T-cell (primary cell): ENCODE results near the gene CD207. TPM values are rescaled to one million over a fixed set of nuclear protein-coding genes. Genes with fewer than 3 reads are reported as not detected.

Experiments
- ATAC-seq, 4 experiments: fragments of 200-7000 bp in 3 of 4; fragments of 150-1000 bp in 1 of 4; cut with Tn5 transposase; replicated peaks in 1 of 4; 1 replicate in 3 of 4; 2 replicates in 1 of 4; pipeline ENCODE4 v1.10.0; 2021; ENCODE audit warnings: moderate library complexity in 3 of 4, mild to moderate bottlenecking in 2 of 4, moderate number of reproducible peaks in 1 of 4
- CTCF ChIA-PET, 2 donors: fragments of 300-600 bp; sonication (Branson Sonifier 250); formaldehyde crosslinking; loops; one replicate each; lab custom pipeline; 2022; ENCODE audit warnings: antibody characterized with exemption in 2 of 2; lab: Charles Lee
- POLR2A ChIA-PET, 2 donors: fragments of 300-600 bp; sonication (Branson Sonifier 250); formaldehyde crosslinking; loops; one replicate each; lab custom pipeline; 2022; ENCODE audit warnings: antibody characterized with exemption in 2 of 2; lab: Charles Lee
- DNase-seq, 35 experiments: peaks; one replicate each; pipeline versions ENCODE4 v3.0.0 to v3.0.0-alpha.2; 2013 to 2023
- H3K27ac ChIP-seq: one replicate; pipeline ENCODE4 v1.5.1; 2013; ENCODE audit warnings: low read length
- H3K27me3 ChIP-seq, 2 experiments: replicated peaks in 1 of 2; 1 replicate in 1 of 2; 2 replicates in 1 of 2; pipeline versions ENCODE4 v1.6.1 to v1.7.0; 2013; ENCODE audit warnings: low read length in 1 of 2, mixed read lengths in 1 of 2; ENCODE audit not compliant: control insufficient read depth in 2 of 2, insufficient read depth in 2 of 2; ENCODE audit errors: extremely low read depth in 1 of 2
- H3K36me3 ChIP-seq, 2 donors: 1 replicate in 1 of 2; 2 replicates in 1 of 2; pipeline versions ENCODE4 v1.6.1 to v1.7.0; 2013; ENCODE audit warnings: low read length in 1 of 2; ENCODE audit not compliant: control insufficient read depth in 2 of 2, insufficient read depth in 1 of 2; ENCODE audit errors: extremely low read depth in 1 of 2
- H3K4me1 ChIP-seq, 2 experiments: 1 replicate in 1 of 2; 2 replicates in 1 of 2; pipeline versions ENCODE4 v1.6.1 to v1.7.0; 2013; ENCODE audit warnings: low read length in 2 of 2, mixed read lengths in 1 of 2; ENCODE audit not compliant: insufficient read depth in 2 of 2, control insufficient read depth in 1 of 2; ENCODE audit errors: extremely low read depth in 1 of 2
- H3K4me3 ChIP-seq, 2 donors: 1 replicate in 1 of 2; 2 replicates in 1 of 2; pipeline versions ENCODE4 v1.5.1 to v1.7.0; 2013; ENCODE audit warnings: mild to moderate bottlenecking in 2 of 2, low read length in 1 of 2, moderate library complexity in 1 of 2; ENCODE audit not compliant: control insufficient read depth in 1 of 2; ENCODE audit errors: extremely low read depth in 1 of 2
- H3K9me3 ChIP-seq: 2 replicates; pipeline ENCODE4 v1.7.0; 2013
- H3K27ac Mint-ChIP-seq, 2 donors: one replicate each; pipeline ENCODE4 v1.8.0; 2020 to 2021; ENCODE audit warnings: mild to moderate bottlenecking in 2 of 2, mixed read lengths in 2 of 2
- H3K27me3 Mint-ChIP-seq, 2 donors: one replicate each; pipeline ENCODE4 v1.8.0; 2021 to 2022; ENCODE audit warnings: mixed read lengths in 2 of 2
- H3K36me3 Mint-ChIP-seq: one replicate; pipeline ENCODE4 v1.8.0; 2021; ENCODE audit warnings: mixed read lengths
- H3K4me1 Mint-ChIP-seq, 3 donors: one replicate each; pipeline ENCODE4 v1.8.0; 2020 to 2022; ENCODE audit warnings: mixed read lengths in 3 of 3, mild to moderate bottlenecking in 1 of 3
- H3K4me3 Mint-ChIP-seq, 3 donors: one replicate each; pipeline ENCODE4 v1.8.0; 2020 to 2022; ENCODE audit warnings: mild to moderate bottlenecking in 3 of 3, mixed read lengths in 3 of 3, moderate library complexity in 3 of 3
- H3K9me3 Mint-ChIP-seq, 3 donors: one replicate each; pipeline ENCODE4 v1.8.0; 2020 to 2022; ENCODE audit warnings: mixed read lengths in 3 of 3
- WGBS: methylation state at CpG from one replicate; pipeline ENCODE4 v1.1.5; 2013; ENCODE audit warnings: missing lambda C conversion rate; ENCODE audit not compliant: insufficient coverage; 5-methylcytosine and 5-hydroxymethylcytosine counted together
- total RNA-seq, 35 experiments: library from RNA in 6 of 35; stranded (reverse) in 6 of 35; fragments of 120-200 nt in 1 of 35; gene quantifications; one replicate each; pipeline versions ENCODE4 v1.2.1 to v1.2.4 and lab custom pipeline; 2013 to 2026

CD207 gene
- total RNA-seq, 5 donors from 2014 or later (not counting 1 experiment from before 2014, with no cell fraction given): not detected

GRCh38 chr2:70816726-70817125 is 18.9 kb downstream of the CD207 start:
- Mint-ChIP-seq H3K27me3 (peaks cover 13 to 14% of the 10 kb centered on the region in 2 donors), H3K9me3 (no peaks in the 10 kb centered on the region), H3K36me3 (no peaks in the 10 kb centered on the region), H3K4me1 (no peaks in the 10 kb centered on the region), H3K27ac (no peak overlapping the region), H3K4me3 (no peak overlapping the region)
- Histone ChIP-seq H3K4me3 (no peak overlapping the region), H3K4me1 (no peaks in the 10 kb centered on the region), H3K27ac (no peak overlapping the region), H3K9me3 (no peaks in the 10 kb centered on the region), H3K27me3 (peaks cover 0 to 17% of the 10 kb centered on the region in 2 experiments), H3K36me3 (no peaks in the 10 kb centered on the region)
- ChIA-PET POLR2A (no interaction called here), CTCF (no interaction called here)
- ATAC-seq (no peak), DNase-seq (no peak)
- 87% methylated on average over 4 of the region's 5 CpGs for WGBS

DNA sequence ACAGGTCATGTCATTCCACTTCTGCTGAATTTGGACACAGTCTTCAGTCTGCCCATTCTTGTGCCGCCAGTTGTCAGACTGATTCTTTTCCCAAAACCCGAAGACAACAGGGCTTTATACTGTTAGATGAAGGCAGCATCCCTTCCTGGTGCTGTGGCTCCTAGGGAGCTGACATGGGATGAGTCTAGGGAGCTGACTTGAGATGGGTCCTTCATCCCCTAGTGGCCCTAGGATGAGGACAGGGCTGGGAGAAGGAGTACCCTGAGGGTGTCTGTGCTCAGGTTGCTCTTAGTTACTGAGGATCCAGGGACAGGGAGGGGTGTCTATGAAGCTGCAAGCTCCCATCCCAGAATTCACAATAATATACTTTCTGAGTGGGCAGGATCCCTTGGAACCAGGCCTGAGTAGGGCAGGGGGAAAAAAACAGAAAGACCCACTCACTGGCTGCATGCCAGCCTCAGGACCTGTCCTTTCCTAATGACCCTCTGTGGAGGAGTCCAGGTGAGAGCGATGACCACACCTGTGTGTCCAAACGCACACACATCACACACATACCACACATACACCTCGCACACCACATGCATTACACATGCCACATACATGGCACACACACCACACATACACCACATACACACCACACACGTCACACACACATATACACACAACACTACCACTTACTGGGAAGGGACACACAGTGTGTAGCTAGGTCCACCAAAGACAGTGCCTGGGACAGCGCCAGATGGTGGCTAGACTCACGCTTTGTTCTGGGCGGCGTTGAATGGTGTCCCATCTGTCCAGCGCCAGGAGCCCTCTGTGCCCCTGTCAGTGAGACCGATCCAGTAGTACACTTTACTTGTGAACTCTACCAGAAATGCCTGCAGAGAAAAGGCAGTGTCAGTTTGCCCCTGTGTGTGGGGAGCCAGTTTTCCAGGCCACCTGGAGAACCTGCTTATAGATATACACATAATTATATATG is 26.3 kb downstream of the CD207 start:
- Histone ChIP-seq H3K36me3 (no peaks in the 10 kb centered on the region), H3K27ac (no peak overlapping the region), H3K4me1 (no peaks in the 10 kb centered on the region), H3K9me3 (no peaks in the 10 kb centered on the region), H3K4me3 (no peak overlapping the region), H3K27me3 (peaks cover 0 to 7% of the 10 kb centered on the region in 2 experiments)
- Mint-ChIP-seq H3K9me3 (no peaks in the 10 kb centered on the region), H3K36me3 (no peaks in the 10 kb centered on the region), H3K27me3 (peaks cover 5 to 9% of the 10 kb centered on the region in 2 donors), H3K4me3 (no peak overlapping the region), H3K27ac (no peak overlapping the region), H3K4me1 (no peaks in the 10 kb centered on the region)
- no peak for ATAC-seq
- ChIA-PET CTCF (interaction anchor here in 1 of 2 donors (0.6 kb wide), 1 partner anchor 41 kb away, joined by 4 read pairs; the partner anchor contains the start of gene ADD2), POLR2A (no interaction called here)
- DNase-seq: no peak
- WGBS: 87% methylated on average over 10 of the region's 12 CpGs

DNA sequence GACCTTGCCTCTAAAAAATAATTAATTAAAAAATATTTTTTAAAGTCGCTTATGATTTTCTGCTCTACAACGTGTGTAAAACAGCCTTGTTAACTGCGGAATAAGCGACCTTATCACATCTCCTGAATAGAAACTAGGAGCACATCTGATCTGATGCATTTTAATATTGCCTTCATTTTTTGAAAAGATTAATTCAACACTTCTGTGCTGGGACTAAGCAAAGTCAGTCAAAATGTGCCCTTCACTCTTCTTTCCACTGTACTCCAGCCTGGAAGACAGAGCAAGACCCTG is 27.8 kb downstream of the CD207 start:
- no peaks in the 10 kb centered on the region for H3K9me3 ChIP-seq
- Mint-ChIP-seq H3K4me3 (no peak overlapping the region), H3K27me3 (peaks cover 5 to 9% of the 10 kb centered on the region in 2 donors), H3K36me3 (no peaks in the 10 kb centered on the region), H3K27ac (no peak overlapping the region), H3K4me1 (no peaks in the 10 kb centered on the region), H3K9me3 (no peaks in the 10 kb centered on the region)
- ChIA-PET POLR2A (no interaction called here), CTCF (interaction anchor here in 1 of 2 donors (0.5 kb wide), 1 partner anchor 524 kb away, joined by 6 read pairs; the partner anchor contains the start of gene ZNF638)
- 92% methylated on average over 3 of the region's 4 CpGs for WGBS
- H3K36me3 ChIP-seq: no peaks in the 10 kb centered on the region
- no peak overlapping the region for H3K27ac ChIP-seq
- ATAC-seq (no peak), DNase-seq (no peak)
- H3K4me1 ChIP-seq: no peaks in the 10 kb centered on the region
- no peak overlapping the region for H3K4me3 ChIP-seq
- peaks cover 0 to 10% of the 10 kb centered on the region in 2 experiments for H3K27me3 ChIP-seq

DNA sequence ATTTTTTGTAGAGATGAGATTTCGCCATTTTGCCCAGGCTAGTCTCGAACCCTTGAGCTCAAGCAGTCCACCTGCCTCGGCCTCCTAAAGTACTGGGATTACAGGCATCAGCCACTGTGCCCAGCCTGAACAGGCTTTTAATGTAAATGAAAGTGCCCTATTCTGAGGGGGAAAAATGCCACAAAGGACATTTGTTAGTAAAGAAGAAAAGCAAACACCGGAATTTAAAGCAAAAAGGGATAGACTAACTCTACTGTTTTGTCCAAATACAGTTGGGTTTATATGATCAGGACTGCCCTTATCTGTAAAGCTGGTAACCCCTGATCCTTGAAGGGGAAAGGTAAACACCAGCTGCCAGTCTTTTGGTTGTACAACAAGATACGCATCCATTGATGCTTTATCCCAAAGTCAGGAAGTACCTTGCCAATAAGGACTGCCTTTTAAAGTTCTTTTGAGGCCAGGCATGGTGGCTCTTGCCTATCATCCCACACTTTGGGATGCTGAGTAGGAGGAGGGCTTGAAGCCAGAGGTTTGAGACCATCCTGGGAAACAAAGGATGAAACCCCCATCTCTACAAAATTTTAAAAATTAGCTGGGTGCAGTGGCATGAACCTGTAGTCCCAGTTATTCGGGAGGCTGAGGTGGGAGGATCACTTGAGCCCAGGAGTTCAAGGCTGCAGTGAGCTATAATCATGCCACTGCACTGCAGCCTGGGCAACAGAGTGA is 28.4 kb downstream of the CD207 start:
- peaks cover 5 to 9% of the 10 kb centered on the region in 2 donors for H3K27me3 Mint-ChIP-seq
- Histone ChIP-seq H3K4me1 (no peaks in the 10 kb centered on the region), H3K4me3 (no peak overlapping the region), H3K27ac (no peak overlapping the region), H3K9me3 (no peaks in the 10 kb centered on the region), H3K36me3 (no peaks in the 10 kb centered on the region), H3K27me3 (peaks cover 0 to 10% of the 10 kb centered on the region in 2 experiments)
- no peak overlapping the region for H3K4me3 Mint-ChIP-seq
- DNase-seq: no peak
- no peaks in the 10 kb centered on the region for H3K36me3 Mint-ChIP-seq
- no peak overlapping the region for H3K27ac Mint-ChIP-seq
- H3K9me3 Mint-ChIP-seq: no peaks in the 10 kb centered on the region
- ATAC-seq: no peak
- 92% methylated on average over 5 of the region's 6 CpGs for WGBS
- POLR2A ChIA-PET: no interaction called here
- CTCF ChIA-PET: no interaction called here
- no peaks in the 10 kb centered on the region for H3K4me1 Mint-ChIP-seq

DNA sequence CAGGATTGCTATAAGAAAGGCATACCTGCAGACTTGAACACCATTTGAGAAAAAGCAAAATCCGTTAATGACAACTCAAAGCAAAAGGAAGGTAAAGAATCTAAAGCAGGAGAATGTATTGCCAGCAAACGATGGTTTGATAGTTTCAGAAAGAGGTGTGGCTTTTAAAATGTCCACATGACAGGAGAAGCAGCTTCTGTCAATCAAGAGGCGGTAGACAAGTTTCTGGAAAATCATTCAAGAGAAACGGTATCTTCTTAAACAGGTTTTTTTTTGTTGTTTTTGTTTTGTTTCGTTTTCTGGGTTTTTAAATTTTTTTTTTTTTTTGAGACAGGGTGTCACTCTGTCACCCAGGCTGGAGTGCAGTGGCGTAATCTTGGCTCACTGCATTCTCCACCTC is 29.0 kb downstream of the CD207 start:
- ATAC-seq: no peak
- Histone ChIP-seq H3K4me1 (no peaks in the 10 kb centered on the region), H3K4me3 (no peak overlapping the region), H3K27ac (no peak overlapping the region), H3K36me3 (no peaks in the 10 kb centered on the region), H3K27me3 (peaks cover 0 to 10% of the 10 kb centered on the region in 2 experiments), H3K9me3 (no peaks in the 10 kb centered on the region)
- CTCF ChIA-PET: interaction anchor here in 1 of 2 donors (0.7 kb wide), 1 partner anchor 9 kb away, joined by 3 read pairs; no protein-coding TSS in a partner anchor
- H3K9me3 Mint-ChIP-seq: no peaks in the 10 kb centered on the region
- H3K4me3 Mint-ChIP-seq: no peak overlapping the region
- H3K4me1 Mint-ChIP-seq: no peaks in the 10 kb centered on the region
- WGBS: 53% methylated on average over 4 of the region's 6 CpGs
- H3K36me3 Mint-ChIP-seq: no peaks in the 10 kb centered on the region
- peaks cover 5 to 9% of the 10 kb centered on the region in 2 donors for H3K27me3 Mint-ChIP-seq
- no peak for DNase-seq
- POLR2A ChIA-PET: interaction anchor here in 1 of 2 donors (0.7 kb wide), 1 partner anchor 8 kb away, joined by 3 read pairs; no protein-coding TSS in a partner anchor
- H3K27ac Mint-ChIP-seq: no peak overlapping the region

GRCh38 chr2:70806013-70806412 is 29.6 kb downstream of the CD207 start:
- POLR2A ChIA-PET: interaction anchor here in 1 of 2 donors (0.7 kb wide), 1 partner anchor 9 kb away, joined by 3 read pairs; no protein-coding TSS in a partner anchor
- DNase-seq: no peak
- Mint-ChIP-seq H3K27me3 (peaks cover 5 to 11% of the 10 kb centered on the region in 2 donors), H3K27ac (no peak overlapping the region), H3K9me3 (no peaks in the 10 kb centered on the region), H3K4me1 (no peaks in the 10 kb centered on the region), H3K36me3 (no peaks in the 10 kb centered on the region), H3K4me3 (no peak overlapping the region)
- Histone ChIP-seq H3K36me3 (no peaks in the 10 kb centered on the region), H3K27me3 (peaks cover 0 to 10% of the 10 kb centered on the region in 2 experiments), H3K27ac (no peak overlapping the region), H3K4me3 (no peak overlapping the region), H3K4me1 (no peaks in the 10 kb centered on the region), H3K9me3 (no peaks in the 10 kb centered on the region)
- CTCF ChIA-PET: interaction anchor here in 1 of 2 donors (0.7 kb wide), 1 partner anchor 9 kb away, joined by 3 read pairs; no protein-coding TSS in a partner anchor
- no peak for ATAC-seq
- no CpG with 5 or more reads among the region's 5 CpGs for WGBS
